Lower lobe of right lung (tissue), 2 donors: ENCODE data around the gene MLC1. TPM values are rescaled to one million over a fixed set of nuclear protein-coding genes. Genes with fewer than 3 reads are reported as not detected.

Experiments used
- ATAC-seq, 2 donors: fragments of 200-7000 bp; cut with Tn5 transposase; one replicate each; pipeline ENCODE4 v1.9.1; 2020 to 2022; ENCODE audit warnings: mild to moderate bottlenecking in 2 of 2, moderate library complexity in 2 of 2
- DNase-seq: peaks from one replicate; pipeline ENCODE4 v3.0.0-alpha.2; 2020
- H3K27ac ChIP-seq: fragments of 200-600 bp; one replicate; pipeline ENCODE4 v1.8.0; 2022
- H3K27me3 ChIP-seq: fragments of 200-600 bp; one replicate; pipeline ENCODE4 v1.8.0; 2022; ENCODE audit warnings: low read depth
- H3K36me3 ChIP-seq: fragments of 200-600 bp; one replicate; pipeline ENCODE4 v1.8.0; 2022; ENCODE audit warnings: mild to moderate bottlenecking
- H3K4me1 ChIP-seq: fragments of 200-600 bp; one replicate; pipeline ENCODE4 v1.8.0; 2022
- H3K4me3 ChIP-seq: fragments of 200-600 bp; one replicate; pipeline ENCODE4 v1.8.0; 2022; ENCODE audit warnings: mild to moderate bottlenecking
- H3K9me3 ChIP-seq: fragments of 200-600 bp; one replicate; pipeline ENCODE4 v1.8.0; 2022
- intact Hi-C: fragments of 100-400 bp; cut with DNase I; formaldehyde crosslinking; loops from one replicate; pipeline ENCODE4 v1.11.0; 2022
- total RNA-seq: library from RNA; stranded (reverse); fragmentation: NEBNext Ultra II Directional; extraction: Animal tissue kit (Norgen Biotek cat#: 25700); gene quantifications from one replicate; pipeline ENCODE4 v1.2.1, GENCODE V29; 2021
- TF ChIP-seq, protein P1 (sequence below): fragments of 200-600 bp; IDR thresholded peaks from one replicate; pipeline ENCODE4 v1.8.0; 2022; ENCODE audit warnings: antibody characterized with exemption, mild to moderate bottlenecking
- donor health status: DM: no; HTN: yes; CAD: no; lungs with severe emphysema.

The MLC1 gene
- total RNA-seq, 1 donor from 2014 or later: 3.2 TPM

- H3K9me3 ChIP-seq: peaks cover 12% of the 10 kb centered on the region
- H3K27ac ChIP-seq: no peak overlapping the region
- H3K27me3 ChIP-seq: peaks cover 3% of the 10 kb centered on the region
- no peak overlapping the region for H3K4me3 ChIP-seq
- no peaks in the 10 kb centered on the region for H3K36me3 ChIP-seq
- intact Hi-C loops: no loop called here
- DNase-seq (no peak), ATAC-seq (no peak)
- H3K4me1 ChIP-seq: peaks cover 11% of the 10 kb centered on the region
- TF ChIP-seq, protein P1, sequence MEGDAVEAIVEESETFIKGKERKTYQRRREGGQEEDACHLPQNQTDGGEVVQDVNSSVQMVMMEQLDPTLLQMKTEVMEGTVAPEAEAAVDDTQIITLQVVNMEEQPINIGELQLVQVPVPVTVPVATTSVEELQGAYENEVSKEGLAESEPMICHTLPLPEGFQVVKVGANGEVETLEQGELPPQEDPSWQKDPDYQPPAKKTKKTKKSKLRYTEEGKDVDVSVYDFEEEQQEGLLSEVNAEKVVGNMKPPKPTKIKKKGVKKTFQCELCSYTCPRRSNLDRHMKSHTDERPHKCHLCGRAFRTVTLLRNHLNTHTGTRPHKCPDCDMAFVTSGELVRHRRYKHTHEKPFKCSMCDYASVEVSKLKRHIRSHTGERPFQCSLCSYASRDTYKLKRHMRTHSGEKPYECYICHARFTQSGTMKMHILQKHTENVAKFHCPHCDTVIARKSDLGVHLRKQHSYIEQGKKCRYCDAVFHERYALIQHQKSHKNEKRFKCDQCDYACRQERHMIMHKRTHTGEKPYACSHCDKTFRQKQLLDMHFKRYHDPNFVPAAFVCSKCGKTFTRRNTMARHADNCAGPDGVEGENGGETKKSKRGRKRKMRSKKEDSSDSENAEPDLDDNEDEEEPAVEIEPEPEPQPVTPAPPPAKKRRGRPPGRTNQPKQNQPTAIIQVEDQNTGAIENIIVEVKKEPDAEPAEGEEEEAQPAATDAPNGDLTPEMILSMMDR: no peak
Observed at GRCh38 chr22:50123119-50123518, 37.9 kb upstream of the MLC1 start.

- H3K36me3 ChIP-seq: no peaks in the 10 kb centered on the region
- peaks cover 3% of the 10 kb centered on the region for H3K27me3 ChIP-seq
- TF ChIP-seq, protein P1: no peak
- H3K4me1 ChIP-seq: peaks cover 11% of the 10 kb centered on the region
- no peak overlapping the region for H3K27ac ChIP-seq
- ATAC-seq: no peak
- H3K9me3 ChIP-seq: peaks cover 12% of the 10 kb centered on the region
- no peak overlapping the region for H3K4me3 ChIP-seq
- intact Hi-C loops: no loop called here
- no peak for DNase-seq
Observed at GRCh38 chr22:50121202-50121740, 36.0 kb upstream of the MLC1 start.

DNA sequence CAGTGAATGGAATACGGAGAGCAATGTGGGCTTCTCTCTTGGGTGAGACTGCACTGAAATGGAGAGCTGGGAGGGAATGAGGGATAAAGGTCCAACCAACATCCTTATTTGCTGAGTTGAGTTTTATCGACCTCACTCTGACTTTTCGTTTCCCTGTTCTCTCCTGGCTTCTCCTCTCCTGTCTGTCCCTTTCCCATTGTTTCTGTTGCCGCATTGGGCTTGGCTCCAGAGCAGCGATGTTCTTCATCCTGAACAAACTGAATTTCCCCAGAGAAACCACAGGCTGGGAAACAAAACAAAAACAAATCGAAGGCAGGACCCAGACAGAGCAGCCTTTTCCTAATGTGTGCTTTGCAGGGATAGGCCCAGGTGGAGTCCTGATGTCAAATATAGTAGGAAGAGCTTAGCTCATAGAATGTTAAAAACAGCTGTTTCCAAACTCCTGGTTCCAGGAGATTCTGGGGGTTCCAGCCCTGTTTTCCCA, 34.6 kb upstream of the MLC1 start:
- DNase-seq (no peak), ATAC-seq (no peak)
- Histone ChIP-seq H3K4me3 (no peak overlapping the region), H3K4me1 (peaks cover 13% of the 10 kb centered on the region), H3K9me3 (peaks cover 12% of the 10 kb centered on the region), H3K27ac (no peak overlapping the region), H3K36me3 (no peaks in the 10 kb centered on the region), H3K27me3 (peaks cover 3% of the 10 kb centered on the region)
- intact Hi-C loops: no loop called here
- TF ChIP-seq, protein P1: no peak

GRCh38 chr22:50119169-50119767, 34.0 kb upstream of the MLC1 start:
- intact Hi-C loops: no loop called here
- TF ChIP-seq, protein P1: no peak
- ATAC-seq (peak in 1 of 2 donors; percentile 10), DNase-seq (no peak)
- H3K4me3 ChIP-seq: no peak overlapping the region
- H3K27me3 ChIP-seq: peaks cover 3% of the 10 kb centered on the region
- H3K9me3 ChIP-seq: peaks cover 12% of the 10 kb centered on the region
- peak overlapping the region; percentile 6 for H3K27ac ChIP-seq
- H3K36me3 ChIP-seq: no peaks in the 10 kb centered on the region
- H3K4me1 ChIP-seq: peaks cover 18% of the 10 kb centered on the region

DNA sequence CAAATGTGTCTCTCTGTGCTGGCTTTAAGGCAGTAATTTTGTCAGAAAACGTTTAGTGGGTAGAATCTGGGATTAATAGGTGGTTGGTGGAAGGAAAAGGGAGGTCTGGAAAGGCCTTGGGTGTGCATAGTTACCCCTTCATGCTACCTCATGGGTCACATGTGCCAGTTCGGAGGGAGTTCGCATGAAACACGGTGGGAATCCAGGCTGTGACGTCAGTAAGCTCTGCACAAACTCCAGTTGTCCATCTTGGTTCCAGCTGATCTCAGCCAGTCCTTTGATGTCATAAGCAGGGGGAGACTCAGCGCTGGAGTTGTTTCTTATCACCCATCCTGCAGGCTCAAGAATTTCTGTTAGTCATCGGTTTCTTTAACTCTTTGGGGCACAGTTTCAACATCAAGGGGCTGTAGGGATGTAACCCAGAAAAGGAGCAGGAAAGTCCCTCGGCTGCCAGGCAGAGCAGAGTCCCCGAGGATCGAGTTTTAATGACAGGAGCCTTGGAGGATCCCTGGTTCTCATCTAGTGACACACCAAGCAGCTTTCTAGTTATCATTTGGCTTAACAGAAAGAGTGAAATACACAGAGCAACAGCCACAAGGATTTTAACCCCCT, 33.4 kb upstream of the MLC1 start:
- H3K4me3 ChIP-seq: no peak overlapping the region
- no peak overlapping the region for H3K27ac ChIP-seq
- no peak for DNase-seq
- TF ChIP-seq, protein P1: no peak
- peaks cover 3% of the 10 kb centered on the region for H3K27me3 ChIP-seq
- intact Hi-C loops: no loop called here
- peak in 1 of 2 donors; percentile 57 for ATAC-seq
- H3K9me3 ChIP-seq: peaks cover 12% of the 10 kb centered on the region
- H3K4me1 ChIP-seq: peaks cover 22% of the 10 kb centered on the region
- H3K36me3 ChIP-seq: no peaks in the 10 kb centered on the region
